Endothelial cell of umbilical vein (primary cell): Measurements from ENCODE around the gene FIBCD1. TPM values are rescaled to one million over a fixed set of nuclear protein-coding genes. Genes with fewer than 3 reads are reported as not detected.

Experiments
- BruUV-seq: library from RNA; stranded (reverse); fragments of 400-500 nt; replicated peaks from 2 replicates; lab custom pipeline; 2021; lab: Mats Ljungman, UMichigan
- CTCF ChIA-PET: fragments of 300-600, 350-600 bp; sonication (Branson Sonifier 250); formaldehyde crosslinking; loops from one replicate; lab custom pipeline; 2021; ENCODE audit warnings: antibody characterized with exemption, inconsistent platforms; lab: Charles Lee
- POLR2A ChIA-PET: fragments of 300-600, 350-600 bp; sonication (Branson Sonifier 250); formaldehyde crosslinking; loops from one replicate; lab custom pipeline; 2021; ENCODE audit warnings: antibody characterized with exemption, inconsistent platforms; lab: Charles Lee
- DNase-seq: peaks from one replicate; pipeline ENCODE4 v3.0.0-alpha.2; 2011; ENCODE audit warnings: low read depth, low spot score
- FAIRE-seq: peaks from 2 replicates; lab custom pipeline; 2011; peaks lifted over from hg19 to GRCh38; lab: Jason Lieb, UNC
- H2AFZ ChIP-seq: 2 replicates; pipeline ENCODE4 v1.6.0; 2012; ENCODE audit warnings: low read depth, low read length, control low read depth, inconsistent platforms
- H3K27ac ChIP-seq: 2 replicates; pipeline ENCODE4 v1.5.1; 2011; ENCODE audit warnings: low read depth, mild to moderate bottlenecking, control low read depth, low read length, moderate library complexity; ENCODE audit not compliant: insufficient read depth
- H3K27me3 ChIP-seq, 2 experiments: 2 replicates each; pipeline versions ENCODE4 v1.6.0 to v1.6.1; 2011; ENCODE audit warnings: low read length in 2 of 2, mixed read lengths in 1 of 2; ENCODE audit not compliant: control insufficient read depth in 2 of 2, insufficient read depth in 2 of 2
- H3K36me3 ChIP-seq, 2 experiments: 2 replicates in 1 of 2; 3 replicates in 1 of 2; pipeline ENCODE4 v1.5.1; 2011; ENCODE audit warnings: low read length in 2 of 2, mild to moderate bottlenecking in 1 of 2, moderate library complexity in 1 of 2; ENCODE audit not compliant: control insufficient read depth in 2 of 2, insufficient read depth in 2 of 2; ENCODE audit errors: extremely low read depth in 1 of 2
- H3K4me1 ChIP-seq: 3 replicates; pipeline ENCODE4 v1.5.1; 2011; ENCODE audit warnings: mild to moderate bottlenecking, low read length; ENCODE audit not compliant: control insufficient read depth, insufficient read depth; ENCODE audit errors: extremely low read depth
- H3K4me2 ChIP-seq: 2 replicates; pipeline ENCODE4 v1.6.1; 2011; ENCODE audit warnings: low read length, control low read depth, mixed read lengths; ENCODE audit not compliant: insufficient read depth
- H3K4me3 ChIP-seq, 3 experiments: fragments of 200-600 bp in 1 of 3; sonication (generic), shearing (Covaris generic) in 1 of 3; replicated peaks in 1 of 3; 2 replicates each; pipeline ENCODE4 v1.5.1; 2011 to 2016; ENCODE audit warnings: control low read depth in 3 of 3, low read length in 3 of 3, mild to moderate bottlenecking in 2 of 3, inconsistent platforms in 1 of 3, low read depth in 1 of 3, moderate library complexity in 1 of 3; ENCODE audit not compliant: insufficient read depth in 1 of 3
- H3K79me2 ChIP-seq: 2 replicates; pipeline ENCODE4 v1.6.0; 2012; ENCODE audit warnings: low read length, inconsistent platforms; ENCODE audit not compliant: control insufficient read depth, insufficient read depth
- H3K9ac ChIP-seq: replicated peaks from 2 replicates; pipeline ENCODE3; 2011; ENCODE audit warnings: low read length, control low read depth; ENCODE audit not compliant: insufficient read depth; ENCODE audit errors: extremely low read depth
- H3K9me1 ChIP-seq: replicated peaks from 3 replicates; pipeline ENCODE4 v1.6.0; 2011; ENCODE audit warnings: mild to moderate bottlenecking, low read length; ENCODE audit not compliant: control insufficient read depth, insufficient read depth; ENCODE audit errors: extremely low read depth
- H3K9me3 ChIP-seq: replicated peaks from 2 replicates; pipeline ENCODE4 v1.5.1; 2012; ENCODE audit warnings: low read length, inconsistent platforms; ENCODE audit not compliant: control insufficient read depth, insufficient read depth
- H4K20me1 ChIP-seq: replicated peaks from 2 replicates; pipeline ENCODE3; 2011; ENCODE audit warnings: mild to moderate bottlenecking, low read length; ENCODE audit not compliant: control insufficient read depth, insufficient read depth; ENCODE audit errors: extremely low read depth
- EZH2 ChIP-seq: IDR thresholded peaks from 2 replicates; pipeline ENCODE4 v1.6.1; 2012; ENCODE audit warnings: borderline replicate concordance, low read depth, mild to moderate bottlenecking, moderate library complexity, low read length, inconsistent platforms; ENCODE audit not compliant: severe bottlenecking
- FOS ChIP-seq: IDR thresholded peaks from 2 replicates; pipeline ENCODE4 v1.6.1; 2011; ENCODE audit warnings: mild to moderate bottlenecking, low read length, moderate library complexity, borderline replicate concordance; ENCODE audit not compliant: insufficient read depth
- GATA2 ChIP-seq: IDR thresholded peaks from 2 replicates; pipeline ENCODE4 v1.7.0; 2011; ENCODE audit warnings: low read depth, mild to moderate bottlenecking, moderate library complexity, mixed read lengths, low read length; ENCODE audit not compliant: insufficient read length, insufficient read depth
- JUN ChIP-seq: IDR thresholded peaks from 2 replicates; pipeline ENCODE4 v1.6.1; 2011; ENCODE audit warnings: borderline replicate concordance, low read depth; ENCODE audit not compliant: insufficient read length, insufficient read depth
- MYC ChIP-seq: IDR thresholded peaks from one replicate; pipeline ENCODE4 v1.6.1; 2011; ENCODE audit warnings: mild to moderate bottlenecking, low read depth, low read length
- POLR2A ChIP-seq: IDR thresholded peaks from 2 replicates; pipeline ENCODE4 v1.6.1; 2012; ENCODE audit warnings: low read depth, mild to moderate bottlenecking, control low read depth, low read length
- POLR2AphosphoS5 ChIP-seq: IDR thresholded peaks from 2 replicates; pipeline ENCODE4 v1.6.1; 2012; ENCODE audit warnings: low read depth, mild to moderate bottlenecking, control low read depth, low read length, moderate library complexity; ENCODE audit not compliant: insufficient read depth
- dilution Hi-C: fragments of 300-500 bp; cut with MboI; formaldehyde crosslinking; loops from one replicate; pipeline ENCODE4 v1.15.0; 2019; ENCODE audit warnings: low sequenced_read_pairs; ENCODE audit not compliant: extremely low pct_ligation_motif_present
- intact Hi-C: fragments of 100-400 bp; cut with micrococcal nuclease; formaldehyde crosslinking; loops from one replicate; pipeline ENCODE4 v1.10.0; 2022
- polyA plus RNA-seq, 4 experiments: library from polyadenylated mRNA; depleted of rRNA in 3 of 4; stranded (reverse) in 3 of 4; unstranded in 1 of 4; fragments of >200 nt; gene quantifications; 2 replicates each; pipeline versions ENCODE4 v1.2.1 to v1.2.3, GENCODE V29; 2011 to 2012; ENCODE audit warnings: missing spikeins in 1 of 4
- total RNA-seq: library from RNA; stranded (reverse); gene quantifications from 2 replicates; pipeline ENCODE4 v1.2.3, GENCODE V29; 2021
- TF ChIP-seq, protein P1 (sequence below): IDR thresholded peaks from 2 replicates; pipeline ENCODE4 v1.6.1; 2011; ENCODE audit not compliant: insufficient read depth, insufficient read length
- TF ChIP-seq, protein P2 (sequence below), 2 donors: IDR thresholded peaks; 1 replicate in 1 of 2; 2 replicates in 1 of 2; pipeline ENCODE4 v1.5.1; 2011; ENCODE audit warnings: low read length in 2 of 2, mild to moderate bottlenecking in 2 of 2, moderate library complexity in 2 of 2, control low read depth in 1 of 2, inconsistent platforms in 1 of 2, low read depth in 1 of 2; ENCODE audit not compliant: insufficient read depth in 1 of 2; ENCODE audit errors: extremely low read depth in 1 of 2

FIBCD1 gene
- total and polyA plus RNA-seq, 2 donors (not counting 3 experiments of a cell fraction or from before 2014, with no cell fraction given) = 0.14 TPM; not detected in 1

DNA sequence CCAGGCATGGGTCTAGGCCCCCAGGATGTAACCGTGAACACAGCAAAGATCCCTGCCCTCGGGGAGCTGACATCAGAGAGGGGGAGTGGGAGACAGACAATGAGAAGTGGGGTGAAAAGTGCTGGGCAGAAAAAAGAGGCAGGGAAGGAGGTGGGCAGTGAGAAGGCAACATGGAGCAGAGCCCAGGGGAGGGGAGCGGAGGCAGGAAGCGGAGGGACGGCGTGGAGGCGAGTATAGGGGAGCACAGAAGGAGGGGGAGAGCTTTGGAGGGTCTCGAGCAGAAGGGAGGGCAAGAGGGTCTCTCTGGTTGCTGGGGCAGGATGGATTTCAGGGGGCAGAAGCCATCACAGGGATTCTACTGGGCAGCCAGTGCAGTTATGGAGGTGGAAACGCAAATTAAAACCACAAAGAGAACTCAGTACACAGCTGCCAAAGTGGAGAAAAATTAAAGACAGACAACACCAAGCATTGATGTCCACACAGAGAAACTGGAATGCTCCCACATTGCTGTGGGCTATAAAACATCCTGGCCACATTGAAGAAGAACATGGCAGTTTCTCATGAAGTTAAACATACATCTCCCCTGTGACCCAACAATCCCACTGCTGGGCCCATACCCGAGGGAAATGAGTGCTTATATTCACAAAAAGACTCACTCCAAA, 48.8 kb upstream of the FIBCD1 start:
- no peak overlapping the region for H3K27ac ChIP-seq
- ChIA-PET CTCF (interaction anchor here (0.9 to 1.8 kb wide), 2 partner anchors 11 to 43 kb away, joined by 3 to 11 read pairs; no protein-coding TSS in a partner anchor), POLR2A (no interaction called here)
- H3K9me1 ChIP-seq = no peaks in the 10 kb centered on the region
- H3K9ac ChIP-seq = no peak overlapping the region
- H3K4me1 ChIP-seq = no peaks in the 10 kb centered on the region
- H3K27me3 ChIP-seq = peaks cover 4 to 12% of the 10 kb centered on the region in 2 experiments
- BruUV-seq = no TSS peak
- H3K4me2 ChIP-seq = no peak overlapping the region
- no peaks in the 10 kb centered on the region for H3K9me3 ChIP-seq
- no peaks in the 10 kb centered on the region for H4K20me1 ChIP-seq
- no peaks in the 10 kb centered on the region for H3K36me3 ChIP-seq
- no peak for DNase-seq
- intact Hi-C loops (no loop called here), dilution Hi-C loops (no loop called here)
- no peak for FAIRE-seq
- H3K4me3 ChIP-seq = no peak overlapping the region
- H3K79me2 ChIP-seq = no peaks in the 10 kb centered on the region
- no peak for TF ChIP-seq POLR2A
- no peak for TF ChIP-seq FOS
- TF ChIP-seq, protein P1, sequence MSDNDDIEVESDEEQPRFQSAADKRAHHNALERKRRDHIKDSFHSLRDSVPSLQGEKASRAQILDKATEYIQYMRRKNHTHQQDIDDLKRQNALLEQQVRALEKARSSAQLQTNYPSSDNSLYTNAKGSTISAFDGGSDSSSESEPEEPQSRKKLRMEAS = no peak
- TF ChIP-seq, protein P2, sequence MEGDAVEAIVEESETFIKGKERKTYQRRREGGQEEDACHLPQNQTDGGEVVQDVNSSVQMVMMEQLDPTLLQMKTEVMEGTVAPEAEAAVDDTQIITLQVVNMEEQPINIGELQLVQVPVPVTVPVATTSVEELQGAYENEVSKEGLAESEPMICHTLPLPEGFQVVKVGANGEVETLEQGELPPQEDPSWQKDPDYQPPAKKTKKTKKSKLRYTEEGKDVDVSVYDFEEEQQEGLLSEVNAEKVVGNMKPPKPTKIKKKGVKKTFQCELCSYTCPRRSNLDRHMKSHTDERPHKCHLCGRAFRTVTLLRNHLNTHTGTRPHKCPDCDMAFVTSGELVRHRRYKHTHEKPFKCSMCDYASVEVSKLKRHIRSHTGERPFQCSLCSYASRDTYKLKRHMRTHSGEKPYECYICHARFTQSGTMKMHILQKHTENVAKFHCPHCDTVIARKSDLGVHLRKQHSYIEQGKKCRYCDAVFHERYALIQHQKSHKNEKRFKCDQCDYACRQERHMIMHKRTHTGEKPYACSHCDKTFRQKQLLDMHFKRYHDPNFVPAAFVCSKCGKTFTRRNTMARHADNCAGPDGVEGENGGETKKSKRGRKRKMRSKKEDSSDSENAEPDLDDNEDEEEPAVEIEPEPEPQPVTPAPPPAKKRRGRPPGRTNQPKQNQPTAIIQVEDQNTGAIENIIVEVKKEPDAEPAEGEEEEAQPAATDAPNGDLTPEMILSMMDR (IDR thresholded peaks at IDR 0.05; ENCODE audit: extremely low read depth in 1 of 2, insufficient read depth in 1 of 2, low read depth in 1 of 2, low read length in 2 of 2) = no peak
- no peak for TF ChIP-seq GATA2
- no peak for TF ChIP-seq JUN
- no peak for TF ChIP-seq MYC
- TF ChIP-seq POLR2AphosphoS5 = no peak
- no peak for TF ChIP-seq EZH2
- no peak overlapping the region for H2AFZ ChIP-seq
